Globus pallidus (tissue), 1 donor: ENCODE data around the gene PHF24.

Source experiments
- DNase-seq: peaks from one replicate; pipeline ENCODE4 v3.0.0-alpha.2; 2015; ENCODE audit warnings: low spot score

The PHF24 gene

DNA sequence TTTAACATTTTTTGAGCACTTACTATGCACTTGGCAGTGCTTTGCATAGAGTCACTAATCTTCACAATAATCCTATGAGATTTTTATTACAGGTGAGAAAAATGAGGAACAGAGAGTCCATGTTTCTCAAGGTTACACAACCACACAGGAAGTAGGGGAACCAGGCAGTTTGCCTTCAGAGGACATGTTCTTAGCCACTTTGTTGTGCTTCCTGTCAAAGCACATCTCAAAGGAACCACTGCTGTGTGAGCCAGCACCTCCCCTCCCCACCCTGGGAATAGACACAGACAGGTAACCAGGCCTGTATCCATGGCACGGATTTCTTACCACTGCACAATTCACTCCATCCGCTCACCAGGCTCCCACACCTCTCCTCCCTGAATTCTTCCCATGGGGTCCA, 25.1 kb downstream of the PHF24 start:
- no peak for DNase-seq

DNA sequence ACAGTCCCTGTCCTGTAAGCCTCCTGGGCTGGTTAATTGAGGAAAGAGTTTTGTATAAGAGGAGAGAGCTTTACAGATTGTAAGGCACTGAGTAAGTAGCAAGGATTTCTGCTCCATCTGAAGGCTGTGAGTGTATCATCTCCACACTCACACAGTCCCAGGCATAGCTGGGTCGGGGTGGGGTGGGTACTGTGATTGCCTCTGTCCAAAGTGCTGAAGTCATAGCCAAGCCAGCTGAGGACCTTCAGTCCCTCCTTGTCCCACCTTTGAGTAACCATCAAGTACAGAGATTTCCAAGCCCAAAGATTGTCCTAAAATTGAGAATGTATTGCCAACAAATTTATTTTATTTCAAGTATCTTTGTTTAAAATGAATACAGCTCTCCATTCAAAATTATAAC, 26.0 kb downstream of the PHF24 start:
- DNase-seq: no peak

DNA sequence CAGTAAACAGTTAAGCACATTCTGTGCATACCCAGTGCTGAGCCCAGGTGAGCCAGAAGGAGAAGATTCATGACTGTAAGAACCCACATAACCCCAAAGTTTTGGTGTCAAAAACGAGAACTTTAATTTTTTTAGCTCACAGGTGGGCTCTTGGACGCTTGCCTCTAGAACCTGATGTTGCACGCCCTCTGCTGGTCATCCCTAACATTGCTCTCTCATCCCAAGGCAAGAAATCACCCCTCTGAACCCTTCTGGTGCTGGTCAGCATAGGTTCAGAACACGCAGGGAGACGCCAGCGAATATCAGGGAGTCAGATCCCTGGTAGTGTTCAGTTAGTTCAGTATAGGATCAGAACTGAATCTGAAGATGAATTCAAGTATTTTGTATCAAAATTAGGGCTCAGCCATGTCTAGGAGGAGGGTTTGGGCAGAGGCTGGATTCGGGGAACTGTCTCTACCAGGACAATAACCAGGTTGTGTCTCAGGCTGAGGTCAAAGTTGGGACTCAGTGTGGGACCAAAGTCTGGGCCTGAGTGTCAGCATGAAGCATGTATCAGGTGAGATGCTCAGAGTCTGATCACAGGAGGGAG, 27.3 kb downstream of the PHF24 start:
- DNase-seq: no peak

DNA sequence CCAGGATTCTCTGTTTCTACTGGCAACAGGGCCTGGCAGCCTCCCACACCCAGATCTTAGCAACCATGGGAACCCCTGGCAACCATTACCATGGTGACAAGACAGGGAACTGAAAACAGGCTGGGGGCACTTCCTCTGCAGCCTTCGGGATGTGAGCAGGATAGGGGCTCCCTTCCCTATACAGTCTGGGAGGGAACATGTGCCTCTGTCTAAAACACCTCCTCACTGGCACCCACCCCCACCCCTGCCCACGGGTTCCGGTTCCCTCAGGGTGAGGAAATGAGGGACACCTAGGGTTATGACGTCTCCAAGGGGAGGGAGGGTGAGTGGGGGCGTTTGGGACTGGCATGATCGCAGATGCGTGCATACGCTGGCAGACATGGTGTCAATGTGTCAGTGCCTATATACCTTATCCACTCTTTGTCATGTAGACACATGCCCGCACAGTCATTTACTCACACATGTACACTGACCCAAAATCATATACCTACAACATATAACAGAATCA, 28.5 kb downstream of the PHF24 start:
- DNase-seq: no peak

DNA sequence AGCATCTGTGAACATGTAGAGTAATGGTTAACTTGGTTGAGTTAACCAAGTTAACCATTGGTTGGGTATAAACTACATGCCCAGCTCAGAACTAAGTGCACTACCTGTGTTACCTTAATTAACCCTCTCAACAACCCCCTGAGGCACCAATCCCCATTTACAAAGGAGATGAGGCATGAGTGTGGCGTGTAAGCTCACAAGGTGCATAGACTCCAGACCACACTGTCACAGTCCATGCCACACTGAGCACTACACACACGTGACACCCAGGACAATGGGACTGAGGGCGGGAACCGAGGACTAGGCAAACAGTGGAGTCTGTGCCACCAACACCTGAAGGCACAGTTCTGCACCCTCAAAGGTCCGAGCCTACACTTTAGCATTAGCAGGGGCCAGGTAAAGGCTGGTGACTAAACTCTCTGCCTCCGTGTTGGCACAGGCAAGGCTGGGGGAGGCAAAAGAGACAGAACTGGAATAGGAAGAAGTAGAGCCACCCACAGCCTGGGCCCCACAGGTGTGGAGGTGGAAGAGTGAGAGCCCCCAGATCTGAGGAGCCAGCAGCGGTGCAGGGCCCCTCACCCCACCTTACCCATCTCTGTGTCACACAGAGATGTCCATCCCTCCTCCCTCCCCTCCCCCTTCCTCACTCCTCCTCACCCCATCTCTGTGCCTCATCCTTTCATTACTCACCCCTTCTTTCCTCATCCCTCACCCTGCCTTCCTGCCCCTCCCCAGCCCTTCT, 29.2 kb downstream of the PHF24 start:
- DNase-seq: no peak

DNA sequence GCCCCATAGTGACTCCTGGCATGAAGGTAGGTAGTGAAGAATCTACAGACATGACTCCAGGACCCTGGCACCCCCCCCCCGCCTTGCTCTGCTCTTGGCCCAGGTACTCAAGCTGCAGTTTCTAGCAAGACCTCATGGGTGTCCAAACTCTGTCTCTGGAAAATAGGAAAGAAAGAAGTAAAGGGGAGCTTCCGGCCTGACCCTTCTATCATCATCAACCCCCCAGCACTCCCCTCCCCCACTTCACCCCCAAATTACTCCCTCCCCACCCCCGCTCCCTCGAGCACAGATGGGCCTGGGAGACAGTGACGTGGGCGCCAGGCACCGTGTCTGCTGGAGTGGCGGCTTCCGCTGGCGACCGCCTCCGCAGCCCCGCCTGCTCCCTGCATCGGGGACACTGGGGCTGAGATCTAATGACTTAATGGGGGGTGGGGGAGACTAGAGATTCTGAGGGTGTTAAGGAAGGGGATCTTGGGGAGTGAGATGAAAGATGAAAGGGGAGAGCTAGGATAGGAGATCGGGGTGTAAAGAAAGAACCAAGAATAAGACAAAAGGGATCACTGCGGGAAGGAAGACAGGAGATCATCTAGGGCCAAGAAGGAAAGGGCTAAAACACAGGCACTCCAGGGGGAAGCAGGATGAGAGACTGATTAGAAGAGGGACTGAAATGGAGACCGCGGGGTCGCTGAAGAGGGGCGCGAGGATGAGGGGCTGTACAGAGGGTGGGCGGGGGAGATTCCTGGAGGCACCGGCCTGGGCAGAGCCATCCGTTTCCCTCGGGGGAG, 30.3 kb downstream of the PHF24 start:
- peak; percentile 72 for DNase-seq

DNA sequence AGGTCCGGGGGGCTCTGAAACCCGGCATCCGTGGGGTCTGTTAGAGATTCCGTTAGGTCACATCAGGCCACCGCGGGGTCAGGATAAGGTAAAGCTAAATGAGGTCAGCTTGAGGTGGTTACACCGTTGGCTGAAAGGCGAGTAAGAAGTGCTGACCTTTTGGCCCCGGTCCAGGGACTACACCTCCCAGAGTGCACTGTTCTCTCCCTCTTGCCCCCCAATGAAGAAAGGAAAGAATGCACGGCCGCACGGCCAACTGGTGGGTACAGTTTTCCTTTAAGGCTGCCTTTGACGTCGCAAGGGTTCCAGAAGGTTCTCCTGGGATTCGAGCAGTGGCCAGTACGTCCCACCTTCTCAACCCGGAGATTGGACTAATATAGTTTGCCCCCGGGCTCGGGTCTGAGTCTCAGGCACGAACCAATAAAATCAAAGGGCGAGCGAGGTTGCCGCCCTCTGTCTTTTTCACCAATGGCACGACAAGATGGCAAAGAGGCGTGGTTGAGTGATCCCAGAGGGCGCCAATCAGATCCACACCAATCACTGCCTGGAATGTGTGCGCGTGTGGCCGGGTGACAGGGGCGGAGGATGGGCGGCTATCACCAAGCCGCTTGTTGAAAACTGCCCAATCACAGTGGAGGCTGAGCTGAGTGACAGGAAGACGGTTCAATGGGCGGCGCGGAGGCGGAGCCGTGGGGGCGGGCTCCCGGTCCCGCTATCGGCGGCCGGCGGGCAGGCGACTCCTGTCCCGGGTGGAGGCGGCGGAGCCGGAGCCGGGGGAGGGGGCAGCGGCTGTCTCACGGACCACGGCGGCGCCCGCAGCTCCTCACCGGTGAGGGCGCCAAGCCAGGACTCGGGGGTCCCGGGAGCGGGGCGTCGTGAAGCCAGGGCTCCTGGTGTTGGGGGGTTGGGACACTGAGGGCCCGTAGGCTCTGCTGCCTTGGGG, 31.2 kb downstream of the PHF24 start, which contains the start of gene DNAJB5:
Gene DNAJB5, plus strand, starts transcription at position 743 of the 943 bp plus-strand sequence. CDS start 886 bp downstream, outside the sequence.
- peak; percentile 100 for DNase-seq

DNA sequence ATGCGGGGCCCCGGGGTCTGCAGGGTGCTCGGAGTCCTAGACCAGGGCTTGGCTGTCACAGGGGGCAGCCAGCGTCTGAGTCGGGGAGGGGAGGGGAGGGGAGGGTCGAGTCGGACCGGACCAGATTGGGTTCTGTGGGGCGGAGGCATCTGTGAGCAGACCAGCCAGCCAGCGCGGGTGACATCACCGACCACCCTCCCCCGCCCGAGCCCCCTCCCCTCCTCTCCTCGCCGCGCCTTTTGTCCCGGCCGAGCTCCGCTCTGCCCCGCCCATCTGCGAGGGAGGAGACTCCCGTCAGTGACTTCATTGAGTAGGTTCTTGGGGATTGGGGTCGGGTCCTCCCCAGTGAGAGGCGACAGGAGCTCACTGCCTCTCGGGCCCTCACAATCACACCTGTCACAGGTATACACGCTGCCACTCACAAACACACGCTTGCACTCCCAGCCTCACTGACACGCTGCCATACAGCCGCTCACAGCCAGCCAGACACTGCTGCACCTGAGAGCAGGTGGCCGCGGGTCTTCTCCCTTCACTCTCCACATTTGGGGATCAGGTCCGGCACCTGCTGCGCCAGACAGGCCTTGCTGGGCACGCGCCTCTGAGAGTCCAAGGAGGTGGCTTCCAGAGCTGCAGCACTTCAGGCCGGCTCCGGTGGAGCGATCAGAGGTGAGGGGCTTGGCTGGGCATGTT, 32.0 kb downstream of the PHF24 start:
- no peak for DNase-seq

DNA sequence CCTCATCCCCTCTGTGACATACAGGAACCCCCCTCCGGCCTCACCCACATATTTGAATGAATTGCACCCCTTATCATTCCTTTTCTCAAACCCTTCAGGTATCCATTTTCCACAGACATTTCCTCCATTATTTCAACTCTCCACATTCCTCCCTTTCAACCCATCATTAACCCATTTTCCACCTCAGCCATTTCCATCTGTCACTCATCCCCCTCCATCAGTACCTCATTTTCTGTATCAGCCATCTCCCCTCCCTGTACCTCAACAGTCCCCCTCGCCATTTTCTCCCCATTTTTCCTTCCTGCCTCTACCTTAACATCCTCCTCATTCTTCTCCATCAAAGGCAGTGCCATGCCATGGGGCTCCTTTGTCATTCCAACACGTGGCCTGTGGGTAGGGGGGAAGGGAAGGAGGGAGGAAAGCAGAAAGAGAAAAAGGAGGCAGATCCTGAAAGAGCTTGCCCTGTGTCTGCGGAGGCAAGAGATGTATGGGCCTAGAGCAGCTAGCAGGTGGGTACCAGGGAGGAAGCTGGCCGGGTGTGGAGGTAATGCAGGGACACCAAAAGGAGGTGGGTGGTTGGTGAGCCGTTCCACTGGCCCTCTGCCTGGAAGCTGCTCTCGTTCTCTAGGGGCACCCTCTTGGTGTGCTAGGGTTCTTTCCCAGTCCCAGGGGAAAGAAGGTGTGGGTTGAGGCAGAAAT, 33.0 kb downstream of the PHF24 start:
- no peak for DNase-seq

DNA sequence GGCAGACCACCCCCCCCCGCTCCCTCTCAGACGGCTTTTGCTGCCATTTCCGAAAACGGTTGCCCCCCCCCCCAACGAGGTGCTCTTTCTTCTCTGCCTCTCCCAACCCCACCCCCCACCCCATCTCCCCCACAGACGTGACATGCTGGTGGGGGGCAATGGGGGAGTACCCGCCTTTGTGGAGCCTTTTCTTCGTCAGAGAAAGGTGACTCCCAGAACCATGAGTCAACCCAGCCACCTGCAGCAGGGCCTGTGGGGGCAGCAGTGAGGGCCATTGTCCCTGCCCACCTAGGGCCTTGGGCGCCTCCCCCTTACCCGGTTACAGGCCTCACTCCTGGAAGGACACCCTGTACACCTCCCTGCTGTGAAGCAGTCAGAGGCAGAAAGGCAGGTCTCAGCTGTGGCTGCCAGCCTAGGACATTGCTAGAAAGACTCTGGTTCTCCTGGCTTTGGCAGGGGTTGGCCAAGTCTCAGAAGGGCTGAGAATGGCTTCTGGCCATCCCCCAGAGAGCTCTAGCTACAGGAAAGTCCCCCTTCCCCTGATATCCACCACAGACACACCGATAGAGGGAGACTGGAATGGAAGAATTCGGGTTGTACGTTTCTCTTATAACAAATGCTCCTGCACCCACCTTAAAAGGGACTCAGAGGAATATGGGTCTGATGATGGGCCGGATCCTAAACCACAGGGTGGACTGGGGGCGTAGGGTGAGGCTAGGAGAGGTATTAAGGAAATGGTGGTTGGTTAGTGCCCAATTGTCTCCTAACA, 33.7 kb downstream of the PHF24 start:
- no peak for DNase-seq

DNA sequence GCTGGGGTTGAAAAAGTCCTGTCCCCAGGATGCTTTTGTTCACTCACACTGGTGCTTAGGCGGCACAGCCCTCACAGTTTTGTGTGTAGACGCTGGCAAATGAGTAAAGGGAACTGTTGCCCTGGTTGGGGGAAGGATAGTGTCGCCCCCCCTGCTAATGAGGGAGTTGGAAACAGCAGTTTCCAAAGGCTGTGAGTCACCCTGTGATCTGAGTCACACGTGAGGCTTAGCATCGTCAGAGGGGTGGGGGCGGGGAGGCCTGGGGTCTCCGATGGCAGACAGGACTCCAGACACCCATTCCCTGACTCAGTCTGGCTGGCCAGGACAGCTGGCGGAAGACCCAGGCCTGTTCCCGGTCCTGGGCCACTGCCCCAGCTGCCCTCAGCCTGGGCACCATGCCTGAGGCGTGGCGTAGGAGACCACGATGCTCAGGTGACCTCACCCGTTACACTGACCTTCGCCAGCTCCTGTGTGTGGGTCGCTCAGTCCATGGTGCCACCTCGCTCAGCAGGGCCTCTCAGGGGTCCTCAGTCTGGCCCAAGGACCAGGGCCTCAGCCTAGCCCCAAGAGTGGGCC, 34.4 kb downstream of the PHF24 start:
- no peak for DNase-seq

DNA sequence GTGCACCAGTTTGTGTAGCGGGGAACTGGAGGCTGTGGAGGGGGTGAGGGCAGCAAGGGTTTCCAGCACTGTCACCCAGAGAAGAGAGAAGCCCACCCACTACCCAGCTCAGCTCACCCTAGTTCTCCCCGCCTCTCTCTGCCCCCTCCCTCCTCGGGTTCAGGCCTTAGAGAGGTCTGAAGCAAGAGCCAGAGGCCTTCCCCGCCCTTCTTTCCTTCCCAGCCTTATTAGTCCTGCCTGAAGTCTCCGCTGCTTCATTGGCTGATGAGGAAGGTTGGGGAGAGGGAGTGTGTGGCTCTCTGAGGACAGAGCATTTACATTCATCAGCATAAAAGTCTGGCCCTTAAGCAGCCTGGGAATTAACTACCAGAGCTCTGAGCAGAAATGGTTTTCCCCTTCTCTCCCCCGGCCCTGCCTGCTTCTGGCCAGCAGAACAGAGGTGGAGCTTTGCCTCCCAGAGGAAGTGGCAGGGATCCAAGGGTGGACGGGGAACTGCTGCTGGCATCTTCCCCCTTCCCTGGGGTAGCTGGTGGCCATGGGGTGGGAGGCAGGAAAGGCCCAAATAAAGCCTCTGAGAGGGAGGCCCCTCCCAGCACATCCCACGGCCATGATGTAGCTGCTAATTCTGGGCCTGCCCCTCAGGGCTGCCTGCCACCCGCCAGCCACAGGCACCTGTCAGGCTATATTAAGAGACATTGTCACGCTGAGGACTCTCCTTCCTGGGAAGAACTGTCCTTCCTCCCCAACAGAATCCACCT, 35.6 kb downstream of the PHF24 start:
- DNase-seq: no peak

DNA sequence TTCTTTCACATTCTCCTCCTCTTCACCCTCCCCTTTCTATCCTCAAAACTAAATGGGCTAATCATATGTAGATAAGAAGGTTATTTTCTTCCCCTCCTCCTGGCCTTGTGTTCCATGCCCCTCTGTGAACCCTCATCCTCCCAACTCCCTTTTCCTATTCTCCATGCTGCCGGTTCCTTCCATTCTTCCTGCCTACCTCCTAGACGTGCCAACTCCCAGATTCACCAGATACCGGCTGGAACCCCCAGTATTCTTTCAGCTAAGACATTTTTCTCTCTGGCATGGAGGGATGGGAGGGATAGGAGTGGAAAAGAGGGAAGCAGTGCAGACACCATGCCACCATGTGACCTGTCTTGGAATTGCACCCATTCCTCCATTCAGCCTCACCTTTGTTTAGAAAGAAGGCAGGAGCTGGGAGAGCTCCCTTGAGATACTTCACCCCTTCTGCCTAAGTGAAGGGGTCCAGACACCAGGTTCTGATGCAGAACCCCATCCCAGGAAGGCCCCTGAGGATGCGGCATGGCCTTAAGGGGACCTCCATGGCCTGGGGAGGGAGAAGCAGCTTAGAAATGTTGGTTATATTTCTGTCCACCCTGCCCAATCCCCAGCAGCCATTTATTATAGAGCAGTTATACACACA, 36.3 kb downstream of the PHF24 start:
- DNase-seq: no peak

DNA sequence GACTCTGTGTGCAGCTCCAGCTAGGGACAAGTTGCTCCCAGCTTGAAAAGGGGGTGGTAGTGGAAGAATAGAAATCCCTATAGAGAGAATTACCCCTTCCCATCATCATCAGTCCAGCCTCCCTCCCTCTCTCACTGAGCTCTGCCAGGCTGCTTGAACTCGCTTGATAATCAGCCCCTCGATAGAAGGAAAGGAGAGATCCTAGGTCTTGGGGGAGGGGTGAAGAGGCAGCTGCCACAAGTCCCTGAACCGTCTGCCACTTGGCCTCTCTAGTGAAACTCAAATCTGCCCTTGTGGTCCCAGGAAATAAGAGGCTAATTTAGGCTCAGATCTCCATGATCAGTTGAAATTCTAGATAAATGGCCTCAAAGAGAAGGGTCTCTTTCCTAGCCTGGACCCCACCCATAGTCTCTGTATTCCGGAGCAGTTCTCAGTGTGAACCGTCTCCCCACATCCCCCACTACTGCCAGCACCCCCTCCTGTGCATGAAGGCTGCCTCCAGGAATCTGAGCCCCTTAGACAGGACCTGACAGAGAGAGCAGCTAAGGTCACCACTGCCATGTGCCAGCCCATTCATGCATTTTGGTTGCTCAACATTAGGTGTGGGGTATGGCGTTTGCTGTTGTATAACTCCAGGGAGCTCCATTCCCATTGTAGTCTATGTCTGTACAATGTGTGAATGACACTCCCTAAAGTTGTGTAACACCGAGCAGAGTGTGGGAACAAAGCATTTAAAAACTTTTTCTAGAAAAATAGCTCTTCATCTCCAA, 37.0 kb downstream of the PHF24 start:
- DNase-seq: no peak

DNA sequence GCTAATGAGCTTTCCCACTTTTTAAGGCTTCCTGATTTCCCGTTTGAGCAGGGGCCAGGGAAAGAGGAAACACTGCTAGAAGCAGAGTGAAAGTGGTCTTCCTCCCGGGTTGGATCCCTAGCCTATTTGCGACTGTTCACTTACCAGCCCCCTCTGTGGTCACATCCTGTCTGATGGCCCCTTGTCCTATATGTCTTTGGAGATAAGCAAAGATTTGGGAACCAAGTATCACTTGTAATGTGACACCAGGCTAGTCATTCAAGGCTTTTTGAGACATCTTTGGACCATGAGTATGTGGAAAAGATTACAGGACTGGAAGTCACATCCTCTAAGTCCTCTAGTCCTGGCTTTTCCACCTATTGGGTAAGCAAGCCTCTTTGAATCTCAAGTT, 37.6 kb downstream of the PHF24 start:
- no peak for DNase-seq

DNA sequence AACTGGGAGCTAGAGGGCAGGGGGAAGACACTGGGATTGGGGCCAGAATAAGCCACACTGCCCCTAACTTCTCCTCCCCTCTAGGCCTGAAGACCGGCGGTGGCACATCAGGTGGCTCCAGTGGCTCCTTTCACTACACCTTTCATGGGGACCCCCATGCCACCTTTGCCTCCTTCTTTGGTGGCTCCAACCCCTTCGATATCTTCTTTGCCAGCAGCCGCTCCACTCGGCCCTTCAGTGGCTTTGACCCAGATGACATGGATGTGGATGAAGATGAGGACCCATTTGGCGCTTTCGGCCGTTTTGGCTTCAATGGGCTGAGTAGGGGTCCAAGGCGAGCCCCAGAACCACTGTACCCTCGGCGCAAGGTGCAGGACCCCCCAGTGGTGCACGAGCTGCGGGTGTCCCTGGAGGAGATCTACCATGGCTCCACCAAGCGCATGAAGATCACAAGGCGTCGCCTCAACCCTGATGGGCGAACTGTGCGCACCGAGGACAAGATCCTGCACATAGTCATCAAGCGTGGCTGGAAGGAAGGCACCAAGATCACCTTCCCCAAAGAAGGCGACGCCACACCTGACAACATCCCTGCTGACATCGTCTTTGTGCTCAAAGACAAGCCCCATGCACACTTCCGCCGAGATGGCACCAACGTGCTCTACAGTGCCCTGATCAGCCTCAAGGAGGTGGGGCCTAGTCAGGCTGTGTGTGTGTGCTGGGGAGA, 38.3 kb downstream of the PHF24 start:
- no peak for DNase-seq

DNA sequence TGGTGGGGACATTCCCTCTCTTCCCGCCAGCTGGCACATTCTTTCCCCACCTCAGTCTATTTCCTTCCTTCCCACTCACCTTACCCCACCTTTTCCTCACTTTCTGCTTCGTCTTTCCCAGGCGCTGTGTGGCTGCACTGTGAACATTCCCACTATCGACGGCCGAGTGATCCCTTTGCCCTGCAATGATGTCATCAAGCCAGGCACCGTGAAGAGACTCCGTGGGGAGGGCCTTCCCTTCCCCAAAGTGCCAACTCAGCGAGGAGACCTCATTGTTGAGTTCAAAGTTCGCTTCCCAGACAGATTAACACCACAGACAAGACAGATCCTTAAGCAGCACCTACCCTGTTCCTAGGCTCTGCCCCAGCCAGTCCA, 38.8 kb downstream of the PHF24 start:
- no peak for DNase-seq
